Measurements from ENCODE around the gene TCF4. TPM values are rescaled to one million over a fixed set of nuclear protein-coding genes. Genes with fewer than 3 reads are reported as not detected.

Gene TCF4
- polyA plus RNA-seq, 1 of the 3 experiments (the other 2 are of a cell fraction), result 39.1 TPM

DNA sequence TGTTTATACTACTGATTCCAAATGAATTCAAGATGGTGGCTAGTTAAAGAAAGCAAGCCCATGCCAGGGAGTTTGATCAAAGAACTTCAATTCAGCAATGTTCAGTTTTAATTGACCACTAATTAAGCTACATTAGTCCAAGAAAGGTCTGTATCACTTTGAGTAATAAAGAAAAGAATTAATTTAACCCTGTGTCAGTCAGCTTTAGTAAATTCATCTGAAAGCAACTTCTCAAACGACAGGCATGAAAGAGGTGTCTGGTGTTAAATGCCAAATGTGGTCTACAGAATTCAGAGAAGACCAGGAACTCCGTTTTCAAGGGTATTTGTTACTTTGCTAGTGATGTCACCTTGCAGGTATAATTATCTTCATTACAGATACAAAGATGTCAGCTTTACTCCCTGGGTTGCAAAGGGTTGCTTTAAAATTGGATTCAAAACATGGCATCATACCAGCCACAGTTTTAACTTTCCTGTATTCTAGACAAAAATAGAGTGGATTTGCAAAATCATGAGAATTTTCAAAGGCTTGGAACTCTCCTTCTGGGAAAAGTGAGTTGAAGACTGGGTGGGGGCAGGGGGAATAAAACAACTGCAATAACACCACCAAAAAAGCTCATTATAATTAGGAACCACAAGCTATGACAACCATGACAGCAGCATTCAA is 281.5 kb downstream of the TCF4 start:
- POLR2A ChIA-PET, result no interaction called here
- DNase-seq, result no peak
- Histone ChIP-seq H3K9ac (no peak overlapping the region), H3K79me2 (ENCODE audit: insufficient read depth) (peaks cover 97% of the 10 kb centered on the region), H4K20me1 (ENCODE audit: insufficient read depth) (no peaks in the 10 kb centered on the region; the same call in 1 of the 2 replicates), H3K9me3 (no peaks in the 10 kb centered on the region), H3K4me3 (ENCODE audit: low read depth in 2 of 2, low read length in 1 of 2) (no peak overlapping the region), H3K27me3 (ENCODE audit: insufficient read depth) (no peaks in the 10 kb centered on the region), H3K27ac (ENCODE audit: low read depth in 2 of 2, low read length in 1 of 2) (peak overlapping the region in 1 of 2 experiments; percentile 39; a peak in 2 of 4 replicates), H3K4me2 (no peak overlapping the region), H3K9me2 (no peaks in the 10 kb centered on the region), H3K36me3 (replicated peaks in 1 of 2; ENCODE audit: control insufficient read depth in 1 of 2, insufficient read depth in 2 of 2, low read length in 1 of 2) (peaks cover 4 to 10% of the 10 kb centered on the region in 2 experiments), H3K4me1 (ENCODE audit: control insufficient read depth in 1 of 2, insufficient read depth in 2 of 2, low read depth in 1 of 2, low read length in 1 of 2) (peaks cover 18 to 60% of the 10 kb centered on the region in 2 experiments; a peak in 3 of 4 replicates), H2AFZ (ENCODE audit: low read depth) (no peak overlapping the region), H3F3A (replicated peaks; ENCODE audit: insufficient read depth) (peaks cover 12% of the 10 kb centered on the region)
- WGBS (ENCODE audit: low lambda C conversion rate), result 79% methylated on average over 2 of the region's 2 CpGs
- CTCF ChIA-PET, result interaction anchor here (1.0 to 2.8 kb wide), 3 partner anchors 12 to 278 kb away, joined by 3 to 15 read pairs (median 10); no protein-coding TSS in a partner anchor
- TF ChIP-seq TEAD4 (IDR thresholded peaks at IDR 0.05; ENCODE audit: borderline replicate concordance, insufficient read depth) (no peak), MXI1 (IDR thresholded peaks at IDR 0.05; ENCODE audit: low read depth, low read length) (no peak), USF1 (IDR thresholded peaks at IDR 0.05; ENCODE audit: borderline replicate concordance, low read depth) (no peak), FOXM1 (IDR thresholded peaks at IDR 0.05; ENCODE audit: low read depth) (no peak), FOXJ3 (CRISPR knock-in tag; IDR thresholded peaks at IDR 0.05) (no peak), RXRA (IDR thresholded peaks at IDR 0.05; ENCODE audit: borderline replicate concordance, low read depth) (no peak)

GRCh38 chr18:55302167-55302833 is 285.7 kb downstream of the TCF4 start:
- Histone ChIP-seq H3K36me3 (replicated peaks in 1 of 2; ENCODE audit: control insufficient read depth in 1 of 2, insufficient read depth in 2 of 2, low read length in 1 of 2) (peaks cover 0 to 3% of the 10 kb centered on the region in 2 experiments), H3K4me1 (ENCODE audit: control insufficient read depth in 1 of 2, insufficient read depth in 2 of 2, low read depth in 1 of 2, low read length in 1 of 2) (peaks cover 14 to 57% of the 10 kb centered on the region in 2 experiments; a peak in 3 of 4 replicates), H3K27me3 (ENCODE audit: insufficient read depth) (no peaks in the 10 kb centered on the region), H3K9me3 (no peaks in the 10 kb centered on the region), H3K9ac (peak overlapping the region; percentile 66), H3F3A (replicated peaks; ENCODE audit: insufficient read depth) (peaks cover 22% of the 10 kb centered on the region), H3K79me2 (ENCODE audit: insufficient read depth) (peaks cover 100% of the 10 kb centered on the region), H3K27ac (ENCODE audit: low read depth in 2 of 2, low read length in 1 of 2) (peak overlapping the region; percentile 92 to 100), H4K20me1 (ENCODE audit: insufficient read depth) (no peaks in the 10 kb centered on the region), H2AFZ (ENCODE audit: low read depth) (no peak overlapping the region; the same call in 1 of the 2 replicates), H3K4me2 (peak overlapping the region; percentile 93), H3K4me3 (ENCODE audit: low read depth in 2 of 2, low read length in 1 of 2) (peak overlapping the region; percentile 46 to 66), H3K9me2 (no peaks in the 10 kb centered on the region)
- POLR2A ChIA-PET, result interaction anchor here (0.6 to 4.8 kb wide), 6 partner anchors 10 to 68 kb away, joined by 3 to 85 read pairs (median 4); no protein-coding TSS in a partner anchor
- CTCF ChIA-PET, result interaction anchor here (0.9 to 4.3 kb wide), 6 partner anchors 10 to 206 kb away, joined by 3 to 28 read pairs (median 5); no protein-coding TSS in a partner anchor
- 13% methylated on average over 11 of the region's 11 CpGs for WGBS (ENCODE audit: low lambda C conversion rate)
- TF ChIP-seq FOXJ3 (CRISPR knock-in tag; IDR thresholded peaks at IDR 0.05) (0 out of 2 replicates have a peak, but pooled peaks have one; percentile 50), CHD2 (IDR thresholded peaks at IDR 0.05; ENCODE audit: low read length, partially characterized antibody) (peak; percentile 10), FOXM1 (IDR thresholded peaks at IDR 0.05; ENCODE audit: low read depth) (0 out of 2 replicates have a peak, but pooled peaks have one; percentile 38), SMC3 (IDR thresholded peaks at IDR 0.05; ENCODE audit: low read depth, low read length) (no peak), POLR2AphosphoS5 (IDR thresholded peaks at IDR 0.05; ENCODE audit: low read depth, low read length) (peak; percentile 45; the same call in 1 of the 2 replicates), GATA2 (CRISPR knock-in tag; IDR thresholded peaks at IDR 0.05) (peak; percentile 65), RCOR1 (IDR thresholded peaks at IDR 0.05; ENCODE audit: low read length) (peak; percentile 48; the same call in 1 of the 2 replicates), CTCF (IDR thresholded peaks at IDR 0.05) (no peak), MXI1 (IDR thresholded peaks at IDR 0.05; ENCODE audit: low read depth, low read length) (peak; percentile 85), SIN3A (IDR thresholded peaks at IDR 0.05; ENCODE audit: borderline replicate concordance, low read depth, low read length) (peak; percentile 18; the same call in 1 of the 2 replicates), EP300 (IDR thresholded peaks at IDR 0.05; ENCODE audit: borderline replicate concordance in 1 of 2, low read depth in 1 of 2, low read length in 1 of 2) (peak in 1 of 2 experiments; percentile 32; a peak in 2 of 4 replicates), TCF12 (IDR thresholded peaks at IDR 0.05) (peak; percentile 22; the same call in 1 of the 2 replicates), NRF1 (IDR thresholded peaks at IDR 0.05; ENCODE audit: low read depth, low read length) (no peak), RAD21 (IDR thresholded peaks at IDR 0.05; ENCODE audit: low read length) (peak; percentile 22; the same call in 1 of the 2 replicates)
- TF ChIP-seq, protein P1, sequence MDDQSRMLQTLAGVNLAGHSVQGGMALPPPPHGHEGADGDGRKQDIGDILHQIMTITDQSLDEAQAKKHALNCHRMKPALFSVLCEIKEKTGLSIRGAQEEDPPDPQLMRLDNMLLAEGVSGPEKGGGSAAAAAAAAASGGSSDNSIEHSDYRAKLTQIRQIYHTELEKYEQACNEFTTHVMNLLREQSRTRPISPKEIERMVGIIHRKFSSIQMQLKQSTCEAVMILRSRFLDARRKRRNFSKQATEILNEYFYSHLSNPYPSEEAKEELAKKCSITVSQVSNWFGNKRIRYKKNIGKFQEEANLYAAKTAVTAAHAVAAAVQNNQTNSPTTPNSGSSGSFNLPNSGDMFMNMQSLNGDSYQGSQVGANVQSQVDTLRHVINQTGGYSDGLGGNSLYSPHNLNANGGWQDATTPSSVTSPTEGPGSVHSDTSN (IDR thresholded peaks at IDR 0.05), result peak; percentile 29; the same call in 1 of the 2 replicates
- DNase-seq, result peak; percentile 26
